MM.1S (cell line): ENCODE results near the gene SLC25A3.

Source experiments
- DNase-seq: peaks from one replicate; pipeline ENCODE4 v3.0.0-alpha.2; 2015
- H2AFZ ChIP-seq: fragments of 300-600 bp; sonication (generic); 2 replicates; pipeline ENCODE4 v1.6.0; 2016; ENCODE audit warnings: antibody characterized with exemption, low read length
- H3F3A ChIP-seq: fragments of 300-600 bp; sonication (generic); 2 replicates; pipeline ENCODE4 v1.6.1; 2016; ENCODE audit warnings: mild to moderate bottlenecking, antibody characterized with exemption, low read length, moderate library complexity, mixed read lengths; ENCODE audit not compliant: insufficient read depth
- H3K27ac ChIP-seq: fragments of 300-600 bp; sonication (generic); 2 replicates; pipeline ENCODE4 v1.5.1; 2016; ENCODE audit warnings: mild to moderate bottlenecking, low read length
- H3K27me3 ChIP-seq: fragments of 300-600 bp; sonication (generic); replicated peaks from 2 replicates; pipeline ENCODE4 v1.6.0; 2016; ENCODE audit warnings: low read length; ENCODE audit not compliant: insufficient read depth
- H3K36me3 ChIP-seq: fragments of 300-600 bp; sonication (generic); replicated peaks from 2 replicates; pipeline ENCODE4 v1.6.1; 2016; ENCODE audit warnings: mild to moderate bottlenecking, low read length, mixed read lengths; ENCODE audit not compliant: insufficient read depth
- H3K4me1 ChIP-seq: fragments of 300-600 bp; sonication (generic); 2 replicates; pipeline ENCODE4 v1.6.1; 2016; ENCODE audit warnings: low read length, mixed read lengths
- H3K4me2 ChIP-seq: fragments of 300-600 bp; sonication (generic); 2 replicates; pipeline ENCODE4 v1.6.0; 2016; ENCODE audit warnings: low read depth, low read length
- H3K4me3 ChIP-seq: fragments of 300-600 bp; sonication (generic); 2 replicates; pipeline ENCODE4 v1.5.1; 2016; ENCODE audit warnings: low read length, mixed read lengths
- H3K79me2 ChIP-seq: fragments of 300-600 bp; sonication (generic); 2 replicates; pipeline ENCODE4 v1.6.1; 2016; ENCODE audit warnings: mixed run types, low read length, mixed read lengths
- H3K9ac ChIP-seq: fragments of 300-600 bp; sonication (generic); 2 replicates; pipeline ENCODE4 v1.6.1; 2016; ENCODE audit warnings: low read length, mixed read lengths
- H3K9me2 ChIP-seq: fragments of 300-600 bp; sonication (generic); replicated peaks from 2 replicates; pipeline ENCODE4 v1.6.1; 2016; ENCODE audit warnings: mild to moderate bottlenecking, low read length, mixed read lengths; ENCODE audit not compliant: insufficient read depth
- H3K9me3 ChIP-seq: fragments of 300-600 bp; sonication (generic); replicated peaks from 2 replicates; pipeline ENCODE4 v1.6.1; 2016; ENCODE audit warnings: mild to moderate bottlenecking, low read length, mixed read lengths; ENCODE audit not compliant: insufficient read depth
- H4K20me1 ChIP-seq: fragments of 300-600 bp; sonication (generic); 2 replicates; pipeline ENCODE4 v1.6.1; 2016; ENCODE audit warnings: mild to moderate bottlenecking, low read length, moderate library complexity, mixed read lengths; ENCODE audit not compliant: insufficient read depth
- EZH2 ChIP-seq: fragments of 300-600 bp; sonication (generic); optimal IDR thresholded peaks from 2 replicates; pipeline ENCODE3; 2017; ENCODE audit warnings: low read depth, mild to moderate bottlenecking, antibody characterized with exemption, low read length, mixed read lengths
- EZH2phosphoT487 ChIP-seq: fragments of 300-600 bp; sonication (generic); IDR thresholded peaks from 2 replicates; pipeline ENCODE4 v1.6.1; 2018; ENCODE audit warnings: antibody characterized with exemption, low read length
- TF ChIP-seq, protein P1 (sequence below): fragments of 300-600 bp; sonication (generic); IDR thresholded peaks from 2 replicates; pipeline ENCODE4 v1.5.1; 2016; ENCODE audit warnings: antibody characterized with exemption, low read length, mixed read lengths

SLC25A3 gene

DNA sequence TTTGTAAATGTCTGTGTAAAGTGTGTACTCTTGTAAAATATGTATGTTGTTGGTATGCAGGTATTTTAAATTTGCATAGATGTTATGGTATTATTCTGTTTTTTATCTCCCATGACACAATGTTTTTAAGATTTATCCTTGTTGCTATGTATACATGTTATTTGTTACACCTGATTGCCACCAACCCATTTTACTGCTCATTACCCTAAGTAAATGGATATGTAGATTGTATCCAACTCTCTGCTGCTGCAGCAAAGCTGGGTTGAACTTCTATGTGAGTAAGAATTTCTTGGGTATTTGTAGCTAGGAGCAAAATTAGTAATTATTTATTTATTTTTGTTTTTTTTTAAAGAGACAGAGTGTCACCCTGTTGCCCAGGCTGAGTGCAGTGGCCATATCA lies 57.8 kb downstream of the SLC25A3 start:
- TF ChIP-seq EZH2 (no peak), EZH2phosphoT487 (no peak)
- TF ChIP-seq, protein P1, sequence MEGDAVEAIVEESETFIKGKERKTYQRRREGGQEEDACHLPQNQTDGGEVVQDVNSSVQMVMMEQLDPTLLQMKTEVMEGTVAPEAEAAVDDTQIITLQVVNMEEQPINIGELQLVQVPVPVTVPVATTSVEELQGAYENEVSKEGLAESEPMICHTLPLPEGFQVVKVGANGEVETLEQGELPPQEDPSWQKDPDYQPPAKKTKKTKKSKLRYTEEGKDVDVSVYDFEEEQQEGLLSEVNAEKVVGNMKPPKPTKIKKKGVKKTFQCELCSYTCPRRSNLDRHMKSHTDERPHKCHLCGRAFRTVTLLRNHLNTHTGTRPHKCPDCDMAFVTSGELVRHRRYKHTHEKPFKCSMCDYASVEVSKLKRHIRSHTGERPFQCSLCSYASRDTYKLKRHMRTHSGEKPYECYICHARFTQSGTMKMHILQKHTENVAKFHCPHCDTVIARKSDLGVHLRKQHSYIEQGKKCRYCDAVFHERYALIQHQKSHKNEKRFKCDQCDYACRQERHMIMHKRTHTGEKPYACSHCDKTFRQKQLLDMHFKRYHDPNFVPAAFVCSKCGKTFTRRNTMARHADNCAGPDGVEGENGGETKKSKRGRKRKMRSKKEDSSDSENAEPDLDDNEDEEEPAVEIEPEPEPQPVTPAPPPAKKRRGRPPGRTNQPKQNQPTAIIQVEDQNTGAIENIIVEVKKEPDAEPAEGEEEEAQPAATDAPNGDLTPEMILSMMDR, result no peak
- no peaks in the 10 kb centered on the region for H3K9me3 ChIP-seq
- H3K36me3 ChIP-seq, result no peaks in the 10 kb centered on the region
- no peak overlapping the region for H3K4me2 ChIP-seq
- H3K9me2 ChIP-seq, result no peaks in the 10 kb centered on the region
- H3K27ac ChIP-seq, result no peak overlapping the region
- H4K20me1 ChIP-seq, result no peaks in the 10 kb centered on the region
- H3K27me3 ChIP-seq, result no peaks in the 10 kb centered on the region
- no peak overlapping the region for H3K9ac ChIP-seq
- H2AFZ ChIP-seq, result no peak overlapping the region
- H3F3A ChIP-seq, result no peaks in the 10 kb centered on the region
- DNase-seq, result no peak
- no peaks in the 10 kb centered on the region for H3K79me2 ChIP-seq
- H3K4me3 ChIP-seq, result no peak overlapping the region
- no peaks in the 10 kb centered on the region for H3K4me1 ChIP-seq

DNA sequence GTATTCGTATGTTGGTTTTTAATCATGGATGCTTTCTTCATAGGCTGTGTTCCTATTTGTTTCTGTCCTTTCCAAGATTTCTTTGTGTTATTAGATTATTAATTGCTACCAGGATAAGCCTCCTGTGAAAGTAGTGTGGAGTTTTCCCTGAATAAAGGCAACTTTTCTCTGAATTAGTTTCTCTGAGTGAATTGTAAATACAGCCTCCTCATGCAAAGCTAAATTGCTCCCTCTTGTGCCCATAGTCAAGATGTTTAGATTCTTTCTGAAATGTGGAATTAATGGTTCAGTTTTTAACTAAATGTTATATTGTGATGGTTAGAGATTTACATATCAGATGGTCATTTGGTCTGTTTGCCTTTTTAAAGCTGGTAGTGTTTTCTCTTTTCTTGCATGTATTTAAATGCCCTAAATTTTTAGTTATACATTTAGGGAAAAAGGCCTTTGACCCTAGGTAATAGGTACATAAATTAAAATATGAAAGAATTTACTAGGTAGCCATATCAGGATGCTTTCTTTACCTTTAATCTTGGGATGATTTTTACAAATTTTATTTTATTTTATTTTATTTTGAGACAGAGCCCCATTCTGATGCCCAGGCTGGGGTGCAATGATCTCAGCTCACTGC lies 60.5 kb downstream of the SLC25A3 start:
- no peaks in the 10 kb centered on the region for H3K79me2 ChIP-seq
- H3K36me3 ChIP-seq, result no peaks in the 10 kb centered on the region
- H3F3A ChIP-seq, result no peaks in the 10 kb centered on the region
- no peak overlapping the region for H3K27ac ChIP-seq
- H3K9ac ChIP-seq, result no peak overlapping the region
- H3K9me2 ChIP-seq, result no peaks in the 10 kb centered on the region
- no peaks in the 10 kb centered on the region for H3K4me1 ChIP-seq
- H3K9me3 ChIP-seq, result no peaks in the 10 kb centered on the region
- H2AFZ ChIP-seq, result no peak overlapping the region
- DNase-seq, result peak; percentile 56
- H3K4me2 ChIP-seq, result no peak overlapping the region
- H4K20me1 ChIP-seq, result no peaks in the 10 kb centered on the region
- no peak overlapping the region for H3K4me3 ChIP-seq
- TF ChIP-seq EZH2, result no peak
- TF ChIP-seq, protein P1, result peak; percentile 60
- H3K27me3 ChIP-seq, result no peaks in the 10 kb centered on the region
